Stimulated activated CD8-positive, alpha-beta memory T cell treated with anti-CD3 and anti-CD28 coated beads, Interleukin-12 subunit alpha, Interleukin-12 subunit beta, amount 100 ng/mL, for 24 hours (primary cell): ENCODE results near the gene GNG7.
"Not testable (repeated sequence)": the region's sequence is repeated elsewhere in the genome, so short reads cannot be mapped to it uniquely, and the experiment has no call there.

Experiments
- DNase-seq: peaks from one replicate; pipeline ENCODE4 v3.0.0-alpha.2; 2020; ENCODE audit errors: extremely low read depth

Gene GNG7

DNA sequence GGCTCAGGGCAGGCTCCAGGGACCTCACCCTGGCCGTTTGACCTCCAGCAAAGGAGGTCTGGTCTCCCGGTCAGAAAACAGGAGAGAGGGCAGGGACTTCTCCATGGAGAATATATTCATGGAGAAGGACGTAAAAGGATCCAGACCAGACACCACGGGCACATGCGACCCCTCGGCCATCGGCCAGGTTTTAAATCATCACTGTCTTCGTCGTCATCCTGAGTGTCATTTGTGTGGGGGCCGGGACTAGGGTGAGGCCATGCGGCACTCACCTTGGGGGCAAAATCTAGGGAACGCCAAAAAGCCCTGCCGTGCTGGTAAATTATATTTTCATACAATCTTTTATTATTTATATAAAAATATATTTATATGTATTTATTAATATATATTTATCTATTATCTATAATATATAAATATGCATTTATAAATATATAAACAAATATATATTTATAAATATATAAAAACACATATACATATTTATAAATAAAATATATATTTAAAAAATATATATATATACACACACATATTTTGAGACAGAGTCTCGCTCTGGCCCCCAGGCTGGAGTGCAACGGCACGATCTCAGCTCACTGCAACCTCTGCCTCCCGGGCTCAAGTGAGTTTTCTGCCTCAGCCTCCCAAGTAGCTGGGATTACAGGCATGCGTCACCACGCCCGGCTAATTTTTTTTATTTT lies 151.2 kb downstream of the GNG7 start:
- DNase-seq: no peak

DNA sequence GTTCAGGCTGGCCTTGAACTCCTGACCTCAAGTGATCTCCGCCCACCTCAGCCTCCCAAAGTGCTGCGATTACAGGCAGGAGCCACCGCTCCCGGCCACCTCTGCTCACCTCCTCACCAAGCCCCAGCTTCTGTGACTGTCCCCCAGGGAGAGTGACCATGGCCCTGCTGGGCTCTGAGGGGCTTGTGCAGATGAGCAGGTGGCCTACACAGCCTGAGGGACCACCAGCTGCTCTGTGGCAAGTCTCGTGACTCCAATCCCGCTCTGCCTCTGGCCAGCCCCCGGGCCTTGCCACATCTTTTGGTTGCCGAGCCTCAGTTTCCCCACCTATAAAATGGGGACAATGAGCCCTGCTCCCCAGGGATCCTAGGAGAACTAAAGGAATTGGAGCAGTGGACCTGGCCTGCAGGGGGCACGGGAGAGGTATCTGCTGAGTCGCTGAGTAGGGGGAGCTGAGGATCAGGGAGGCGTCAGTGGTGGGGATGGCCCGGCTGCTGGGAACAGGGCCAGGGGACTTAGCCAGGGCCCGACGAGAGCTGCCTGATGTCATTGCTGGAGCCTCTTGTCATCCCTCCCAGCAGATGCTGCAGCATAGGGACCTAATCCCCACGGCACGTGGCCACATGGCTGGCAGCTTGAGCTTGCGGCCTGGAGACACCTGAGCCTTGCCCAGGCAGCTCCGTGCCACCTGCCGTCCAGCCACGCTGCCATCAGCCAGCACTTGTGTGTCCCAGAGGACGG lies 151.9 kb downstream of the GNG7 start:
- no peak for DNase-seq

DNA sequence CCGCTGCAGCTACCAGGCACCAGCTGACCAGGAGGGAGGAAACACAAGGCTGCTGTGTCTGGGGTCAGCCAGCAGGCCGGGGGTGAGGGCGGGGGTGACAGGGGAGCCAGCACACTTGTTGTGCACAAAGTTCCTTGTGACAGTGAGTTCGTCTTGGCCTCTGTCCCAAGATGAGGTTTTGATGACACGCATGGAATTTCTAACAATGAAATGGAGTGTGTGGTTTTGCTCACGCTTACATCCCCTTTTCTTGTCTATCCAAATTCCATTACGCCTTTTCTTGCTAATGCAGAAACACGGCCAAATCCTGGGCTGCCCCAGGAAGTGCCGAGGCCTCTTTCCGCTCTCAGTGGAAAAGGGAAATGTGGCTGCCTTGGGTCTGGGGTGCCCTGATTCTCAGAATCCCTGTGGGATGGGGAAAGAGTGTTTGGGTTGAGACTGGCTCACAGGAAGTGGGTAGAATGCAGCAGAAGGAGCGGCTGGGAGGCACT lies 152.7 kb downstream of the GNG7 start:
- no peak for DNase-seq

DNA sequence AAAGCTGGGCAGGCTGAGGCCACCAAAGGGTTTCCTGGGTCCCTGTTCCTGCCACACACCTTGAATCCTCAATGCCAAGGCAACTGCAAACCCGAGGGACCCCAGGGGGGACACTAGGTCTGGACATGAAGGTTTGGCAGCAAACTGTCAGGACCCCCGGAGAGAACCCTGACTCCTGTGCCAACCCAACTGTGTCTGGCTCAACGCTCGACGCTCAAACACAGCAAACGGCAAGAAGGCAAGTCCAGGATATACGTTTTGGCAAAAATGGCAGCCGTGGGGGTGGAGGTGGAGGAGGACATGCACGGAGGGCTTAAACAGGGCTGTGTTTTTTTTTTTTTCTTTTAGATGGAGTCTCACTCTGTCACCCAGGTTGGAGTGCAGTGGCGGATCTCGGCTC lies 153.5 kb downstream of the GNG7 start:
- DNase-seq: no peak

DNA sequence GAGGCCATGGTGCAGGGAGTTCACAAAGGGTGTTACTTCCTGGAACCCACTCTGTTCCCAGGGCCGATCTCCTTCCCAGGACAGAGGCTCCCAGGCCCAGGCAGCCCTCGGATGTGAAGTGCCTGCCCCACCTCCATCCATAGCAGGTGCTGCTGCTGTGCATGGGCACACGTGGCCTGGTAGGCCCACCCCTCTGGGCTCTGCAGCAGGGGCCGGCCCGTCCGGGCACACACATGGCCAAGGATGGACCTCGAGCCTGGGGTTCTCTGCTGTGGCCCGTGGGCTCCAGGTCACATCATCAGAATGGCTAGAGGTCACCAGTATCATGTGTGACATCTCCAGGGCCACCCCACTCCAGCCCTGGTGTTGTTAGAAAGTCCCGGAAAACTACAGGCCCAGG lies 154.8 kb downstream of the GNG7 start:
- no peak for DNase-seq

DNA sequence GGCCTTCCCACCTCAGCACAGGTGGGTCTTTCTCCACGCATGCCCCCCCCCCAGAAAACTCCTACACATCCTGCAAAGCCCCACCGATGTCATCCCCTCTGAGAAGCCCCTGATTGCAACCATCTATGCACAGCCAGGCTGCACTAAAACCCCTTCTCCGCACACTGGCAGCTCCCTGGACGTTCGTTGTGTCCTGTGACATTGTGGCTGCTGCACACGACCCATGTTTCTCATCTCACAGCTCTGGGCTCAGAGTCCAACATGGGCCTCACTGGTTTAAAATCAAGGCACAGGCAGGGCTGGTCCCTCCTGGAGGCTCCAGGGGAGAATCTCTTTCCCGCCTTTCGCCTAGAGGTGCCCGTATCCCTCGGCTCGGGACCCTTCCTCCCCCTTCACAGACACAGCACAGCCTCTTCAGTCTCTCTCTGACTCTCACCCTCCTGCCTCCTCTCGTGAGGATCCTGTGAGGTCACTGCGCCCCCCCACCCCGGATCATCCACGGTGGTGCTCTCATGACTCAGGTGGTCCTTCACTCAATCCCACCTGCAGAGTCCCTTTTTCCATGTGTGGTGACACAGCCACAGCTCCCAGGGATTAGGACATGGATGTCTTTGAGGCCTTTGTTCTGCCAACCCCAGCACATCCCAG lies 155.3 kb downstream of the GNG7 start:
- no peak for DNase-seq

DNA sequence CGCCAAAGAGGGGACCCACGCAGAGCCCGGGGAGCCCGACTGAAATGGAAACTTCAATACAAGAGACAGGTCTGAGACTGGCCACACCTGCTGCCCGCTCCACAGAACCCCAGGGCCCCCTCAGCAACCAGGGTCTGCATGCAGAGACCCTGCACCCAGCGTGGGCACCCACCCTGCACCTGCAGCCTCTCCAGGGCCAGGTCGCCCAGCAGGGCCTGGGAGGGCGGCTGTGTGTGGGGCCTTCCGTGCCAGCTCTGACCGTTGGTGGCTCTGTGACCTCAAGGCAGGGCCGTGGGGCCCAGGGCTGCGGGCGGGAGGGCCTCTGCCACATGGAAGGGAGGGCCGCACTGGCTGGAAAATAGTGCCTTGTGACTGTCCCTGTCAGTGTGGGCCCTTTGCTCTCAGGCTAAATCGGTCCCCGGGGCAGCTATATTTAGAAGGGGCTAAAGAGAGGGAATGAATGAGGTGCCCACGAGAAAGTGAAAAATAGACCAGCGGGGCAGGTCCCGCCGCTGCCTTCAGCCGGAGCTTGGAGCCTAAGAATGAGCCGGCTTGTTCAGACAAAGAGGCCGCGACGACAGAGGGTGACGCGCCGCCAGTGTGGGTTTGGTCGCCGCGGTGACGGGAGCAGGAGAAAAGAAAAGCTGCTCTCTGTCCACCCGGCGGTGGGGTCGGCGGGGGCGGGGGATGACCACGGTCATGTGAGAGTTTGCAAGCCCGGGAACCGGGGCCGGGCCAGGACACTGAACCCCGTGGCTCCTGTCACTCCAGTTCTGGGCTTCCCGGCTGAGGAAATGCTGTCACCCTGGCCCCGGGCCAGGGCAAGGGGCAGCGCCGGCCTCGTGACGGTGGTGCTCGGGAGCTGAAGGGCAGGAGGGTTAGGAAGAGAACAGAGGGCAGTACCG lies 156.1 kb downstream of the GNG7 start:
- no peak for DNase-seq

DNA sequence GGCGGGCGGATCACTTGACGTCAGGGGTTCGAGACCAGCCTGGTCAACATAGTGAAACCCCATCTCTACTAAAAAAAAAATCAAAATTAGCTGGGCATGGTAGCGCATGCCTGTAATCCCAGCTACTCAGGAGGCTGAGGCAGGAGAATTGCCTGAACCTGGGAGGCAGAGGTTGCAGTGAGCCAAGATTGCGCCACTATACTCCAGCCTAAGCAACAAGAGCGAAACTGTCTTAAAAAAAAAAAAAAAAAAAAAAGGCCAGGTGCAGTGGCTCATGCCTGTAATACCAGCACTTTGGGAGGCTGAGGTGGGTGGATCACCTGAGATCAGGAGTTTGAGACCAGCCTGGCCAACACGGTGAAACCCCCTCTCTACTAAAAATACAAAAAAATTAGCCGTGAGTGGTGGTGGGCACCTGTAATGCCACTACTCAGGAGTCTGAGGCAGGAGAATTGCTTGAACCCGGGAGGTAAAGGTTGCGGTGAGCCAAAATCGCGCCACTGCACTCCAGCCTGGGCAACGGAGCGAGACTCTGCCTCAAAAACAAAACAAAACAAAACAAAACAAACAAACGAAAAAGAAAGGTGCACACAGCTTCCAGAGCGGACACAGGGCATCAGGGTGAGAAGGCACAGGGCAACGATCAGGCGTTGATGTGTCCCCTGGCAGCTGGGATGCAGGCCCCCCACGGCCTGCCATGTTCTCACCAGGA lies 156.9 kb downstream of the GNG7 start:
- DNase-seq: not testable (repeated sequence)

DNA sequence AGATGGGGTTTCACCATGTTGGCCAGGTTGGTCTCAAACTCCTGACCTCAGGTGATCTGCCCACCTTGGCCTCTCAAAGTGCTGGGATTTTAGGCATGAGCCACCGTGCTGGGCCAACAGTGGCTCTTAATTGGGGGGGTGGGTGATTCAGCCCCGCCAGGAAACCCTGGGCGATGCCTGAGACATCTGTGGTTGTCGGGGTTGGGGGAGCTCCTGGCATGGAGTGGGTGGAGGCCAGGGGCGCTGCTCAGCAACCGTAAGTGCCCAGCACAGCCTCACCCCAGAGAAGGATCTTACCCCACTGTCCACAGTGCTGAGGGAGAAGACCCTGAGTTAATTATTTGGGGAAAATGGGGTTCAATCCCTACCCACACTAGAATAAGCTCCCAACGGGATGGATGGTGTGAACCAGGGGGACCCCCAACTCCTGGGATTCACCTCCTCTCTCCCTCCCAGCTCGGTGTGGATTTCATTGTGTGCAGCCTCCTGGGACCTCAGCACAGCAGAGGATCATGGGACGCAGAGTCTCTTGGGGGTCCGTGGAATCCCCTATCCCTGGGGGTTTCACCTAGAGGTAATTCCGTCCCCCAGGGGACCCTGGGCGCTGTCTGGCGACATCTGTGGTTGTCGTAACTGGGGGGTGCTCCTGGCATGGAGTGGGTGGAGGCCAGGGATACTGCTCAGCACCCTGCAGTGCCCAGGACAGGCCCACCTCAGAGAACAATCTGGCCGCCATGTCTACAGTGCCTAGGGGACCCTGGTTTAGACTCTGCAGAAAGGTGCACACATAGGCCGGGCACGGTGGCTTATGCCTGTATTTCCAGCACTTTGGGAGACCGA lies 157.7 kb downstream of the GNG7 start:
- DNase-seq: no peak

DNA sequence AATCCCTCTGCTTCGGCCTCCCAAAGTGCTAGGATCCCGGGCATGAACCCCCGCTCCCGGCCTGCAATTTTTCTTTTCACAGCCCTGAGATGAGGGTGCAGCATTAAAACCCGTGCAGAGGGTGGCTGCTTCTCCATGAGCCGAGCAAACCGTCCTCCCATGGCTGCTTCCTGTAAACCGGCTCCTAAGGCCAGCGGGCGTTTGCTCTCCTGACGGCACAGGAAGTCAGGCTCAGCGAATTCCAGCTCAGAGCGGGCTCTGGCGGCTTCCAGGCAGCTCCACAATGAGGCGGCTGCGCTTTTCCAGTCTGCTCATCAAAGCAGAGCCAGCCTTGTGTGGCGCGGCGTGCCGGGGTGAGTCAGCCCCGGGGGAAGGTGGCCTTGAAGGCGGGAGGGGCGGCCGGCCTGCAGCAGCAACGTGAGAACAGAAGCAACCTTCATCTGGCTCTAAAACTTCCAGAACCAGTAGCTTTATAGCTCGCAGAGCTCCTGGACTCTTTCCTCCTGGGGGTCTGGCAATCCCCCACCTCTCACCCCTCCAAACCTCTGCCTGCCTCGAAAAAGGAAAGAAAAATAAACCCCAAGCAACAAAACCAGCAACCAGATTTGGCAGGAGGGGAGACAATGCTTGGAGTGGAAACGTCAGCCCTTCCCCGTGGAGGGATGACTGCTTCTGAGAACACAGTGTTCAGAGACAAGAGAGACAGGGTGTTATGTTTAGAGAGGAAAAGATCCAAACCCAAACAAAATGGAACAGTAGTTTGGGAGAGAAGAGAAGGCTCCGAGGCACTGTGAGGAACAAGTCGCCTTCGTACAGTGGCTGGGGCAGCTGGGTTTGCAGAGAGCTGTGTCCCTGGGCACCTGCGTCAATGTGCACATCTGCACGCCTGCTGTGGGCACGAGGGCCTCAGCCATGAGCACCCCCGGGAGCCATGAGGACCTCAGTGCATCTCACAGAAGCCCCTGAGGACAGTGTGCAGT lies 158.7 kb downstream of the GNG7 start:
- peak; percentile 35 for DNase-seq

DNA sequence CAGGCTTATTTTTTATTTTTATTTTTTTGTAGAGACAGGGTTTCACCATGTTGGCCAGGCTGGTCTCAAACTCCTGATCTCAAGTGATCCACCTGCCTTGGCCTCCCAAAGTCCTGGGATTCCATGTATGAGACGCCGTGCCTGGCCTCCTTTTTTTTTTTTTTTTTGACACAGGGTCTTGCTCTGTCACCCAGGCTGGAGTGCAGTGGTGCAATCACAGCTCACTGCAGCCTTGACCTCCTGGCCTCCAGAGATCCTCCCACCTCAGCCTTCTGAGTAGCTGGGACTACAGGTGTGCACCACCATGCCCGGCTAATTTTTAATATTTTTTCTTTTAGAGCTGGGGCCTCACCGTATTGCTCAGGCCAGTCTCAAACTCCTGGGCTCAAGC lies 159.4 kb downstream of the GNG7 start:
- not testable (repeated sequence) for DNase-seq

DNA sequence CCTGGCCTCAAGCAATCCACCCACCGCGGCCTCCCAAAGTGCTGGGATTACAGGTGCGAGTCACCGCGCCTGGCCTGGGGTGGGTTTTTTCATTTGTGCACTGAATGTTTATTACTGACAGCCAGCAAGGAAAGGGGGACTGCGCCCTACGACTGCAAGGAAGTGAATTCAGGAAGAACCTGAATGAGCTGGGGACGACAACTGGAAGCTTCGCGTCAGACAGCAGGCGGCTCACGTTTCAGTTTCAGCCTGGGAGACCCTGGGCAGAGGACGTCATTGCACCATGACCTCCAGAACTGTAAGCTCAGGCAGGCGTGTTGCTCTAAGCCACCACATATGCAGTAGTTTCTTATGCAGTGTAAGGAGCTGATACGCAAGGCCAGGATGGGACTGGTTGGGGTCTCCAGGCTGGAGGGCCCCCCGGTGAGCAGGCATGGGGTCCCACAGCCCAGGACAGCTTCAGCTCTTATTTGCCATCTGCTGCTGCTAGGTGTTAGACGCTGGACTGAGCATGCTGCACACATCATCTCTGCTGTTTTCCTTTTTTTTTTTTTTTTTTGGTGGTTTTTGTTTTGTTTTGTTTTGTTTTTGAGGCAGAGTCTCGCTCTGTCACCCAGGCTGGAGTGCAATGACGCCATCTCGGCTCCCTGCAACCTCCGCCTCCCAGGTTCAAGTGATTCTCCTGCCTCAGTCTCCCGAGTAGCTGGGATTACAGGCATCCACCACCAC lies 160.0 kb downstream of the GNG7 start:
- DNase-seq: no peak

DNA sequence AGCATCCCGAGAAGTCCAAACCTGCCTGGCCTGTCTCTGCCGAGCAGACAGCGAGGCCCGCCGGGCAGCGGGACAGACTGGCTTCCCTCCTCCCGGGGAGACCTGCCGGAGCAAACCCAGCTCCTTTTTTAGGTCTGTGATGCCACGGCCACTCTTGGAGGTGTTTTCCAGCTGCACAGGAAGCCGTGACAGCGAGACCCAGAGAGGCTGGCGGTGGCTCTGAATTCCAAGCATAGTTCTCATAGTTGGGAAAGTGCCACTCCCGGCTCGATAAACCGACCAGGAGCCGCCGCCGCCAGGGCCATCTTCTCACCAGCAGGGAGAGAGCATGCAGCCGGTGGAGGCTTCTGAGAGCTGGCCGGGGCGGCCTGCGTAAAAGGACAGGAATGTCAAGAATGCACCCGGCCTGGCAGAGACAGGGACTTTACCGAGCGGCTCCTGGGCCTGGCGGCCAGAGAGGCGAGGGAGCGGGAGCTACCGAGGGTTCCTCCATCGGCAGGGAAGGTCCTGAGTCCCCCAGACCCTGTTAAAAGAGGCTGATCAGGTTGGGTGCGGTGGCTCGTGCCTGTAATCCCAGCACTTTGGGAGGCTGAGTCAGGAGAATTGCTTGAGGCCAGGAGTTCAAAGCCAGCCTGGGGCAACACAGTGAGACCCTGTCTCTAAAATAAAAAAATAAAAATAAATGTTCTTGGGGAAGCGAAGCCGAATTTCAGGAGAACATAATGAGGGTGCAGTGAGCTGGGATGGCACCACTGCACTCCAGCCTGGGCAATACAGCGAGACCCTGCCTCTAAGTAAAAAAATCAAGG lies 161.6 kb downstream of the GNG7 start:
- no peak for DNase-seq

DNA sequence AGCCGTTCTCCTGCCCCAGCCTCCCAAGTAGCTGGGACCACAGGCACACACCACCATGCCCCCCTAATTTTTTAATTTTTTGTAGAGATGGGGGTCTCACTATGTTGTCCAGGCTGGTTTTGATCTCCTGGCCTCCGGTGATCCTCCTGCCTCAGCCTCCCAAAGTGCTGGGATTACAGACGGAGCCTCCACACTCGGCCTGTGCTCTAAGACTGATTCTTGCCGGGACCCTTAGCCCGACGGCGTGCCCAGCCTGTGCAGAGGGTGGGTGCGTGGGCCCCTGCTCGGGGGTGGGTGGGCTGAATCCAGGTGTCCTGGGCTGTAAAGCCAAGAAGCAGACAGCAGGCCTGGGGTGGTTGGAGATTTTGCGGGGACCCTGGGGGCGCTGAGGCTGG lies 162.2 kb downstream of the GNG7 start:
- DNase-seq: no peak

DNA sequence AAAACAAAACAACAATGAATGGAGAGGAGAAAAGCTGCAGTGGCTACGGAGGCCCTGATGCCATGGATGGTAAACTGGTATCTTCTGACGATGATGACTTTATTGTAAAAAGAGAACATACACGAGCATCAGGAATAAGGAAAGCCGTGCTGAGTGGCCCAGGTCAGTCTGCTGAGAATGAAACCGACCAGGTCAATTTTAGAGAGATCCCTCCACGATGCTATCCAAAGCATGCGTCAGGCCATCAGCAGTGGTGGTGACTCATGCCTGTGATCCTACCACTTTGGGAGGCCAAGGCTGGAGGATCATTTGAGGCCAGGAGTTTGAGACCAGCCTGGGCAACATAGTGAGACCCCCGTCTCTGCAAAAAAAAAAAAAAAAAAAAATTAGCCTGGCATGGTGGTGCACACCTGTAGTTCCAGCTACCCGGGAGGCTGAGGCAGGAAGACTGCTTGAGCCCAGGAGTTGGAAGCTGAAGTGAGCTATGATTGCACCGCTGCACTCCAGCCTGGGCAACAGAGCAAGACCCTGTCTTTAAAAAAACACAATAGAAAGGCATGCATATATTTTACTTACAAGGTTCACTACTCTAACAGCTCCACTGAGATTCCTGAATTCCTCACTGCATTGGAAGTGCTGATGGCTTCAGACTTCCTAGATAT lies 164.3 kb downstream of the GNG7 start:
- no peak for DNase-seq

DNA sequence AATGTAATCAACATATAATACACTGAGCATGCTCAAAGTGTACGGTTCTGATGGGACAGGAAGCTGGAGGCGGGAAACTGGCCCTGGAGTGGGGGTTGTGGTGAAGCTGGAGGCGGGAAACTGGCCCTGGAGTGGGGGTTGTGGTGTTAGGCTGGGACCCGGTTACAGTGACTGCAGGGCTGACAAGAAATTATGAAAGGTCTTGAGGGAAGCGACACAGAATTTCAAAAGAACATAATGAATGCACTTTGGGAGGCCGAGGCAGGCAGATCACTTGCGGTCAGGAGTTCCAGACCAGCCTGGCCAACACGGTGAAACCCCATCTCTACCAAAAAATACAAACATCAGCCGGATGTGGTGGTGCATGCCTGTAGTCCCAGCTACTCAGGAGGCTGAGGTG lies 164.9 kb downstream of the GNG7 start:
- DNase-seq: not testable (repeated sequence)

DNA sequence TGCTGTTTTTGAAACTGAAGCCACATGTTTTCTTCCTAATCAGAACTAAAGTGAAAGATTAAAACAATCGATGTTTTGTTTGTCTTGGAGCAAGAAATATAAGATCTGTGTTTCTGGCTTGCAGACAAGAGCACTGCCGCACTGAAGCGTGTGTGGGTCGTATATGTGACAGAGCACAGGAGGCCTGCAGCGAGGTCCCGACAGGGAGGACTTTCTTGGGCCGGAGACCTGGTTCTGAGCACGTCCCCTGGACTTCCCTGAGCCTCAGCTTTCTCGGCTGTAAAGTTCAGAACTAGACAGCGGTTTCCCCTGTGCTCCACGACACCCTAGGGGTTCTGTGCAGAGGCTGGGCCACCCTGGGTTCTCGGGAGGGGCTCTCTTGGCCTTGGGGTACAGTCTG lies 166.0 kb downstream of the GNG7 start:
- DNase-seq: no peak
